Astrocyte (in vitro differentiated cells and primary cell): Measurements from ENCODE around the gene UQCC5. TPM values are rescaled to one million over a fixed set of nuclear protein-coding genes. Genes with fewer than 3 reads are reported as not detected.
A peak's percentile ranks its signal among the peaks of the same experiment; 100 is the strongest.

Experiments used
- DNase-seq: peaks from one replicate; pipeline ENCODE4 v3.0.0-alpha.2; 2010; ENCODE audit warnings: low read depth
- FAIRE-seq: peaks from 2 replicates; lab custom pipeline; 2011; peaks lifted over from hg19 to GRCh38; lab: Jason Lieb, UNC
- H2AFZ ChIP-seq: 2 replicates; pipeline ENCODE4 v1.6.0; 2012; ENCODE audit warnings: low read depth, low read length, inconsistent platforms
- H3K27ac ChIP-seq: 2 replicates; pipeline ENCODE4 v1.5.1; 2011; ENCODE audit warnings: low read depth, low read length, inconsistent platforms
- H3K27me3 ChIP-seq: 2 replicates; pipeline ENCODE4 v1.6.0; 2011; ENCODE audit warnings: low read length, inconsistent platforms; ENCODE audit not compliant: insufficient read depth
- H3K36me3 ChIP-seq: 2 replicates; pipeline ENCODE4 v1.5.1; 2011; ENCODE audit warnings: low read length, inconsistent platforms; ENCODE audit not compliant: insufficient read depth
- H3K4me1 ChIP-seq: 2 replicates; pipeline ENCODE4 v1.5.1; 2011; ENCODE audit warnings: low read length, inconsistent platforms; ENCODE audit not compliant: insufficient read depth
- H3K4me2 ChIP-seq: 2 replicates; pipeline ENCODE4 v1.6.0; 2012; ENCODE audit warnings: low read length, inconsistent platforms
- H3K4me3 ChIP-seq: 2 replicates; pipeline ENCODE4 v1.5.1; 2011; ENCODE audit warnings: low read depth, mild to moderate bottlenecking, low read length, inconsistent platforms; ENCODE audit not compliant: insufficient read depth
- H3K79me2 ChIP-seq: 2 replicates; pipeline ENCODE4 v1.6.0; 2012; ENCODE audit warnings: mild to moderate bottlenecking, low read length, inconsistent platforms; ENCODE audit not compliant: insufficient read depth
- H3K9ac ChIP-seq: 2 replicates; pipeline ENCODE4 v1.6.0; 2012; ENCODE audit warnings: mild to moderate bottlenecking, low read length, inconsistent platforms
- H3K9me3 ChIP-seq: 2 replicates; pipeline ENCODE4 v1.5.1; 2012; ENCODE audit warnings: low read depth, mild to moderate bottlenecking, low read length, inconsistent platforms; ENCODE audit not compliant: insufficient read depth
- H4K20me1 ChIP-seq: 2 replicates; pipeline ENCODE4 v1.6.0; 2012; ENCODE audit warnings: low read length, inconsistent platforms; ENCODE audit not compliant: insufficient read depth
- H3K27ac Mint-ChIP-seq: one replicate; pipeline ENCODE4 v1.8.0; 2021; ENCODE audit warnings: mild to moderate bottlenecking, mixed read lengths; ENCODE audit not compliant: unreplicated experiment
- H3K27me3 Mint-ChIP-seq: one replicate; pipeline ENCODE4 v1.8.0; 2021; ENCODE audit warnings: low read depth, mixed read lengths; ENCODE audit not compliant: unreplicated experiment
- H3K36me3 Mint-ChIP-seq: one replicate; pipeline ENCODE4 v1.8.0; 2021; ENCODE audit warnings: low read depth, mixed read lengths; ENCODE audit not compliant: unreplicated experiment
- H3K4me1 Mint-ChIP-seq: one replicate; pipeline ENCODE4 v1.8.0; 2021; ENCODE audit warnings: low read depth, mixed read lengths; ENCODE audit not compliant: unreplicated experiment
- H3K4me3 Mint-ChIP-seq: one replicate; pipeline ENCODE4 v1.8.0; 2021; ENCODE audit warnings: mild to moderate bottlenecking, moderate library complexity, mixed read lengths; ENCODE audit not compliant: unreplicated experiment
- H3K9me3 Mint-ChIP-seq: one replicate; pipeline ENCODE4 v1.8.0; 2021; ENCODE audit warnings: mild to moderate bottlenecking, mixed read lengths; ENCODE audit not compliant: unreplicated experiment
- CTCF ChIP-seq: IDR thresholded peaks from 2 replicates; pipeline ENCODE4 v1.5.1; 2011; ENCODE audit warnings: low read depth, mild to moderate bottlenecking, inconsistent platforms, low read length, moderate library complexity; ENCODE audit not compliant: insufficient read depth
- EZH2 ChIP-seq: IDR thresholded peaks from 2 replicates; pipeline ENCODE4 v1.6.1; 2012; ENCODE audit warnings: mild to moderate bottlenecking, low read length, inconsistent platforms; ENCODE audit not compliant: insufficient read depth
- total RNA-seq: library from RNA; stranded (reverse); gene quantifications from 2 replicates; pipeline ENCODE4 v1.2.1, GENCODE V29; 2021

UQCC5 gene
- total RNA-seq, 1 donor from 2014 or later = 22.9 TPM

GRCh38 chr3:52528586-52529375, 7.6 kb upstream of the UQCC5 start:
- no peak overlapping the region for H3K4me3 Mint-ChIP-seq
- peaks cover 22% of the 10 kb centered on the region for H3K36me3 Mint-ChIP-seq
- H3K27ac Mint-ChIP-seq = peak overlapping the region; percentile 41

GRCh38 chr3:52529376-52530333, 6.8 kb upstream of the UQCC5 start:
- Histone ChIP-seq H3K9ac (peak overlapping the region; percentile 20), H4K20me1 (peaks cover 69% of the 10 kb centered on the region), H3K36me3 (peaks cover 22% of the 10 kb centered on the region), H3K4me3 (no peak overlapping the region), H3K27ac (peak overlapping the region; percentile 32), H3K4me2 (peak overlapping the region; percentile 41), H3K27me3 (no peaks in the 10 kb centered on the region), H3K79me2 (peaks cover 62% of the 10 kb centered on the region), H3K9me3 (no peaks in the 10 kb centered on the region), H2AFZ (no peak overlapping the region), H3K4me1 (peaks cover 34% of the 10 kb centered on the region)
- TF ChIP-seq CTCF = no peak
- no peak for TF ChIP-seq EZH2
- Mint-ChIP-seq H3K9me3 (no peaks in the 10 kb centered on the region), H3K27ac (peak overlapping the region; percentile 41), H3K4me3 (no peak overlapping the region), H3K4me1 (peaks cover 10% of the 10 kb centered on the region), H3K27me3 (no peaks in the 10 kb centered on the region), H3K36me3 (peaks cover 15% of the 10 kb centered on the region)
- DNase-seq (peak; percentile 43), FAIRE-seq (no peak)

More at GRCh38 chr3:52528586-52529375, 7.6 kb upstream of the UQCC5 start:
- Mint-ChIP-seq H3K9me3 (no peaks in the 10 kb centered on the region), H3K27me3 (no peaks in the 10 kb centered on the region), H3K4me1 (peaks cover 10% of the 10 kb centered on the region)
- no peak for FAIRE-seq
- Histone ChIP-seq H3K4me2 (no peak overlapping the region), H3K27ac (no peak overlapping the region), H3K4me1 (peaks cover 29% of the 10 kb centered on the region), H3K79me2 (peaks cover 55% of the 10 kb centered on the region), H4K20me1 (peaks cover 77% of the 10 kb centered on the region), H3K36me3 (peaks cover 29% of the 10 kb centered on the region), H3K4me3 (no peak overlapping the region), H3K9me3 (no peaks in the 10 kb centered on the region), H2AFZ (no peak overlapping the region), H3K27me3 (no peaks in the 10 kb centered on the region), H3K9ac (no peak overlapping the region)
- no peak for TF ChIP-seq CTCF
- no peak for TF ChIP-seq EZH2
- DNase-seq = no peak
